Glutamatergic neuron (in vitro differentiated cells): ENCODE measurements around the gene AUTS2. TPM values are rescaled to one million over a fixed set of nuclear protein-coding genes. Genes with fewer than 3 reads are reported as not detected.

Source experiments
- DNase-seq: peaks from one replicate; pipeline ENCODE4 v3.0.0; 2022
- H3K27ac Mint-ChIP-seq: one replicate; pipeline ENCODE4 v1.8.0; 2020; ENCODE audit warnings: mild to moderate bottlenecking, mixed read lengths, inconsistent platforms; ENCODE audit not compliant: unreplicated experiment
- H3K27me3 Mint-ChIP-seq: one replicate; pipeline ENCODE4 v1.8.0; 2020; ENCODE audit warnings: mild to moderate bottlenecking, moderate library complexity, mixed read lengths, inconsistent platforms; ENCODE audit not compliant: unreplicated experiment
- H3K36me3 Mint-ChIP-seq: one replicate; pipeline ENCODE4 v1.8.0; 2020; ENCODE audit warnings: mild to moderate bottlenecking, mixed read lengths, inconsistent platforms; ENCODE audit not compliant: unreplicated experiment
- H3K4me1 Mint-ChIP-seq: one replicate; pipeline ENCODE4 v1.8.0; 2020; ENCODE audit warnings: mild to moderate bottlenecking, low read depth, mixed read lengths, inconsistent platforms; ENCODE audit not compliant: unreplicated experiment
- H3K4me3 Mint-ChIP-seq: one replicate; pipeline ENCODE4 v1.8.0; 2020; ENCODE audit warnings: mild to moderate bottlenecking, mixed read lengths, inconsistent platforms; ENCODE audit not compliant: unreplicated experiment
- H3K9me3 Mint-ChIP-seq: one replicate; pipeline ENCODE4 v1.8.0; 2020; ENCODE audit warnings: mild to moderate bottlenecking, moderate library complexity, mixed read lengths, inconsistent platforms; ENCODE audit not compliant: unreplicated experiment
- total RNA-seq: library from RNA; stranded (reverse); fragmentation: NEBNext Ultra II Directional; extraction: Animal tissue kit (Norgen Biotek cat#: 25700); gene quantifications from one replicate; pipeline ENCODE4 v1.2.1, GENCODE V29; 2021; ENCODE audit not compliant: unreplicated experiment
- TF ChIP-seq, protein P1 (sequence below): fragments of 200-600 bp; sonication (generic); IDR thresholded peaks from one replicate; pipeline ENCODE4 v1.5.0; 2021; ENCODE audit not compliant: partially characterized antibody, unreplicated experiment

AUTS2 gene
- total RNA-seq, 1 donor from 2014 or later = 300 TPM

GRCh38 chr7:69585169-69585568 lies 13.1 kb upstream of the AUTS2 start:
- Mint-ChIP-seq H3K4me1 (no peaks in the 10 kb centered on the region), H3K9me3 (no peaks in the 10 kb centered on the region), H3K36me3 (no peaks in the 10 kb centered on the region), H3K4me3 (no peak overlapping the region), H3K27me3 (peaks cover 3% of the 10 kb centered on the region), H3K27ac (no peak overlapping the region)
- TF ChIP-seq, protein P1, sequence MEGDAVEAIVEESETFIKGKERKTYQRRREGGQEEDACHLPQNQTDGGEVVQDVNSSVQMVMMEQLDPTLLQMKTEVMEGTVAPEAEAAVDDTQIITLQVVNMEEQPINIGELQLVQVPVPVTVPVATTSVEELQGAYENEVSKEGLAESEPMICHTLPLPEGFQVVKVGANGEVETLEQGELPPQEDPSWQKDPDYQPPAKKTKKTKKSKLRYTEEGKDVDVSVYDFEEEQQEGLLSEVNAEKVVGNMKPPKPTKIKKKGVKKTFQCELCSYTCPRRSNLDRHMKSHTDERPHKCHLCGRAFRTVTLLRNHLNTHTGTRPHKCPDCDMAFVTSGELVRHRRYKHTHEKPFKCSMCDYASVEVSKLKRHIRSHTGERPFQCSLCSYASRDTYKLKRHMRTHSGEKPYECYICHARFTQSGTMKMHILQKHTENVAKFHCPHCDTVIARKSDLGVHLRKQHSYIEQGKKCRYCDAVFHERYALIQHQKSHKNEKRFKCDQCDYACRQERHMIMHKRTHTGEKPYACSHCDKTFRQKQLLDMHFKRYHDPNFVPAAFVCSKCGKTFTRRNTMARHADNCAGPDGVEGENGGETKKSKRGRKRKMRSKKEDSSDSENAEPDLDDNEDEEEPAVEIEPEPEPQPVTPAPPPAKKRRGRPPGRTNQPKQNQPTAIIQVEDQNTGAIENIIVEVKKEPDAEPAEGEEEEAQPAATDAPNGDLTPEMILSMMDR = no peak
- no peak for DNase-seq

- Mint-ChIP-seq H3K36me3 (peaks cover 7% of the 10 kb centered on the region), H3K9me3 (peaks cover 4% of the 10 kb centered on the region), H3K4me1 (no peaks in the 10 kb centered on the region), H3K27me3 (peaks cover 5% of the 10 kb centered on the region), H3K4me3 (no peak overlapping the region), H3K27ac (no peak overlapping the region)
- no peak for DNase-seq
- TF ChIP-seq, protein P1 = no peak
Observed at GRCh38 chr7:69586321-69586720, 12.0 kb upstream of the AUTS2 start.

GRCh38 chr7:69588773-69589172 lies 9.5 kb upstream of the AUTS2 start:
- DNase-seq = no peak
- Mint-ChIP-seq H3K36me3 (peaks cover 7% of the 10 kb centered on the region), H3K27me3 (peaks cover 2% of the 10 kb centered on the region), H3K4me1 (no peaks in the 10 kb centered on the region), H3K27ac (no peak overlapping the region), H3K4me3 (no peak overlapping the region), H3K9me3 (peaks cover 4% of the 10 kb centered on the region)
- TF ChIP-seq, protein P1 = no peak

GRCh38 chr7:69591805-69592204 lies 6.5 kb upstream of the AUTS2 start:
- DNase-seq = no peak
- H3K27me3 Mint-ChIP-seq = peaks cover 3% of the 10 kb centered on the region
- no peak overlapping the region for H3K4me3 Mint-ChIP-seq
- H3K27ac Mint-ChIP-seq = no peak overlapping the region
- H3K9me3 Mint-ChIP-seq = peaks cover 7% of the 10 kb centered on the region
- peaks cover 7% of the 10 kb centered on the region for H3K36me3 Mint-ChIP-seq
- no peaks in the 10 kb centered on the region for H3K4me1 Mint-ChIP-seq
- TF ChIP-seq, protein P1 = no peak

DNA sequence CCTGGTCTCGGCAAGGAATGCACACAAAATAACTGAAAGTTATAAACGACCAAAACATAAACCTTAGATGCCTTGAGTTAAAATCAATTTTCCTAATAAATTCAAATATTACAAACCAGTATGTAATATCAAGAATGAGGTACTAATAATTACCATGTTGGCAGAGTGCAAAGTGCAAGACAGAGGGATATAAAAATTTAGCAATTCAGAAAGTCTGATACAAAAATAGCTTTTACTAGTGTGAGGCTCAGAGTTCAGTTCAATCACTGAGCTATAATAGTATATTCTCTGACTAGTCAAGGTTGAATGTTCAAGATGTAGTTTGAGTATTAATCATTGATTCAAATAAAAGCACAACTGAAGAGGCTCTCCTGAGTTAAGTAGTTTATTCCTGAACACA lies 4.8 kb upstream of the AUTS2 start:
- no peak for DNase-seq
- H3K4me1 Mint-ChIP-seq = no peaks in the 10 kb centered on the region
- H3K27ac Mint-ChIP-seq = no peak overlapping the region
- H3K9me3 Mint-ChIP-seq = peaks cover 11% of the 10 kb centered on the region
- H3K27me3 Mint-ChIP-seq = peaks cover 7% of the 10 kb centered on the region
- H3K4me3 Mint-ChIP-seq = no peak overlapping the region
- TF ChIP-seq, protein P1 = no peak
- peaks cover 7% of the 10 kb centered on the region for H3K36me3 Mint-ChIP-seq
